Measurements from ENCODE around the gene HIGD1A. TPM values are rescaled to one million over a fixed set of nuclear protein-coding genes. Genes with fewer than 3 reads are reported as not detected.

Gene HIGD1A
- total and polyA plus RNA-seq, 9 of the 15 experiments (the other 6 are each of a cell fraction or from before 2014, with no cell fraction given), result 165 to 1,185 (median 333) TPM

DNA sequence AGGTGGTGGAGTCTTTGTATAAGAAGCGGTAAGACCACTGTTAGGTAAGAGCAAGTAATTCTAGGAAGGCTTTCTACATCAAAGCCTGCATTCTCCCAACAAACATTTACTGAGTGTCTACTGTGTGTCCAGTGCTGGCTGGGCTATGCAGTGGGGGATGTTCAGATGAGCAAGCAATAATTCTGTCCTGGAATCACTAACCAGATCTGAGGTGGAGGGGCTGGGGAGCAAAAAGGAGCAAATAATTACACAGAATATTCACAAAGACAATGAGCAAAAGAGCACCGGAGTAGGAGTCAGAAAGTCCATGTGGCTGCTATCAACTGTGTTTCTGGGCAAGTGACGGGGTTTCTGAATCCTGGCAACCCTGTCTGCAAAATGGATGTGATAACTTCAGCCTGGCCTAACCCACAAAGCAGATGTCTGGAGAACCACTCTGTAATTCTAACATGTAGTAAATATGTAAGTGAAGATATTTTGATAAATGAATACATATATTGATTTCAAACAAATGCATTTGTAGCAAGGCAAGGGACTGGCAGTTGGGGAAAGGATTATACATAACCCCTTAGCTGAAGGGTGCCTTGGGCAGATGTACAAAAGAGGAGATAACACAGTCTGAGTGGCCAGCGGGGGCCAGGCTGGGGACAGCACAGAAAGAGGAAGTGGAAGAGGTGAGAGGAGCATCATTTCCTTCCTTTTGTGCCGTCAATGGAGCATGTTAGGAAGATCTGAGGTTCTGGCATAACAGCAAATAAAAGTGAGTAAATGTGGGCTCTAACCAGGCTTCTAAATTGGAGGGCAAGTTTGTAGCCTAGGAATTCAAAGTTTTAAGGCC lies 42.6 kb upstream of the HIGD1A start (continued):
- 0 out of 2 replicates have a peak, but pooled peaks have one; percentile 9 for TF ChIP-seq OTX1 (CRISPR knock-in tag; IDR thresholded peaks at IDR 0.05)
- no peak for TF ChIP-seq ZNF217 (CRISPR knock-in tag; IDR thresholded peaks at IDR 0.05)
- TF ChIP-seq RBM17 (IDR thresholded peaks at IDR 0.05; ENCODE audit: borderline replicate concordance, low read depth, low read length), result no peak
- TF ChIP-seq, protein P1, sequence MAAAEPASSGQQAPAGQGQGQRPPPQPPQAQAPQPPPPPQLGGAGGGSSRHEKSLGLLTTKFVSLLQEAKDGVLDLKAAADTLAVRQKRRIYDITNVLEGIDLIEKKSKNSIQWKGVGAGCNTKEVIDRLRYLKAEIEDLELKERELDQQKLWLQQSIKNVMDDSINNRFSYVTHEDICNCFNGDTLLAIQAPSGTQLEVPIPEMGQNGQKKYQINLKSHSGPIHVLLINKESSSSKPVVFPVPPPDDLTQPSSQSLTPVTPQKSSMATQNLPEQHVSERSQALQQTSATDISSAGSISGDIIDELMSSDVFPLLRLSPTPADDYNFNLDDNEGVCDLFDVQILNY (CRISPR knock-in tag; IDR thresholded peaks at IDR 0.05), result no peak
- no peak for TF ChIP-seq LCOR (CRISPR knock-in tag; IDR thresholded peaks at IDR 0.05)
- 0 out of 2 replicates have a peak, but pooled peaks have one; percentile 48 for TF ChIP-seq ELF4 (CRISPR knock-in tag; IDR thresholded peaks at IDR 0.05)
- no peak for TF ChIP-seq GATAD2A (IDR thresholded peaks at IDR 0.05)
- no peak; the same call in 1 of the 2 replicates for TF ChIP-seq NFE2L1 (tag; IDR thresholded peaks at IDR 0.05; ENCODE audit: borderline replicate concordance, low read depth)
- TF ChIP-seq SP2 (IDR thresholded peaks at IDR 0.05; ENCODE audit: extremely low read depth, low read depth, low read length, poor library complexity, severe bottlenecking), result no peak
- peak; percentile 52 for TF ChIP-seq NFE2 (IDR thresholded peaks at IDR 0.05; ENCODE audit: low read depth)
- peak; percentile 11; the same call in 1 of the 2 replicates for TF ChIP-seq MAFF (IDR thresholded peaks at IDR 0.05; ENCODE audit: low read length)
- peak; percentile 24; the same call in 1 of the 2 replicates for TF ChIP-seq MAFG (tag; conservative IDR thresholded peaks at IDR 0.05)
- no peak for TF ChIP-seq POLR2B (IDR thresholded peaks at IDR 0.05; ENCODE audit: low read depth, partially characterized antibody)
- no peak for TF ChIP-seq ZNF212 (CRISPR knock-in tag; IDR thresholded peaks at IDR 0.05)
- TF ChIP-seq SMARCE1 (IDR thresholded peaks at IDR 0.05), result peak; percentile 32; the same call in 1 of the 2 replicates
- no peak for TF ChIP-seq SETDB1 (IDR thresholded peaks at IDR 0.05; ENCODE audit: low read length)
- TF ChIP-seq ZNF561 (CRISPR knock-in tag; conservative IDR thresholded peaks at IDR 0.05), result no peak
- TF ChIP-seq, protein P2, sequence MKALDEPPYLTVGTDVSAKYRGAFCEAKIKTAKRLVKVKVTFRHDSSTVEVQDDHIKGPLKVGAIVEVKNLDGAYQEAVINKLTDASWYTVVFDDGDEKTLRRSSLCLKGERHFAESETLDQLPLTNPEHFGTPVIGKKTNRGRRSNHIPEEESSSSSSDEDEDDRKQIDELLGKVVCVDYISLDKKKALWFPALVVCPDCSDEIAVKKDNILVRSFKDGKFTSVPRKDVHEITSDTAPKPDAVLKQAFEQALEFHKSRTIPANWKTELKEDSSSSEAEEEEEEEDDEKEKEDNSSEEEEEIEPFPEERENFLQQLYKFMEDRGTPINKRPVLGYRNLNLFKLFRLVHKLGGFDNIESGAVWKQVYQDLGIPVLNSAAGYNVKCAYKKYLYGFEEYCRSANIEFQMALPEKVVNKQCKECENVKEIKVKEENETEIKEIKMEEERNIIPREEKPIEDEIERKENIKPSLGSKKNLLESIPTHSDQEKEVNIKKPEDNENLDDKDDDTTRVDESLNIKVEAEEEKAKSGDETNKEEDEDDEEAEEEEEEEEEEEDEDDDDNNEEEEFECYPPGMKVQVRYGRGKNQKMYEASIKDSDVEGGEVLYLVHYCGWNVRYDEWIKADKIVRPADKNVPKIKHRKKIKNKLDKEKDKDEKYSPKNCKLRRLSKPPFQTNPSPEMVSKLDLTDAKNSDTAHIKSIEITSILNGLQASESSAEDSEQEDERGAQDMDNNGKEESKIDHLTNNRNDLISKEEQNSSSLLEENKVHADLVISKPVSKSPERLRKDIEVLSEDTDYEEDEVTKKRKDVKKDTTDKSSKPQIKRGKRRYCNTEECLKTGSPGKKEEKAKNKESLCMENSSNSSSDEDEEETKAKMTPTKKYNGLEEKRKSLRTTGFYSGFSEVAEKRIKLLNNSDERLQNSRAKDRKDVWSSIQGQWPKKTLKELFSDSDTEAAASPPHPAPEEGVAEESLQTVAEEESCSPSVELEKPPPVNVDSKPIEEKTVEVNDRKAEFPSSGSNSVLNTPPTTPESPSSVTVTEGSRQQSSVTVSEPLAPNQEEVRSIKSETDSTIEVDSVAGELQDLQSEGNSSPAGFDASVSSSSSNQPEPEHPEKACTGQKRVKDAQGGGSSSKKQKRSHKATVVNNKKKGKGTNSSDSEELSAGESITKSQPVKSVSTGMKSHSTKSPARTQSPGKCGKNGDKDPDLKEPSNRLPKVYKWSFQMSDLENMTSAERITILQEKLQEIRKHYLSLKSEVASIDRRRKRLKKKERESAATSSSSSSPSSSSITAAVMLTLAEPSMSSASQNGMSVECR (CRISPR knock-in tag; IDR thresholded peaks at IDR 0.05), result 0 out of 2 replicates have a peak, but pooled peaks have one; percentile 23
- TF ChIP-seq, protein P3, sequence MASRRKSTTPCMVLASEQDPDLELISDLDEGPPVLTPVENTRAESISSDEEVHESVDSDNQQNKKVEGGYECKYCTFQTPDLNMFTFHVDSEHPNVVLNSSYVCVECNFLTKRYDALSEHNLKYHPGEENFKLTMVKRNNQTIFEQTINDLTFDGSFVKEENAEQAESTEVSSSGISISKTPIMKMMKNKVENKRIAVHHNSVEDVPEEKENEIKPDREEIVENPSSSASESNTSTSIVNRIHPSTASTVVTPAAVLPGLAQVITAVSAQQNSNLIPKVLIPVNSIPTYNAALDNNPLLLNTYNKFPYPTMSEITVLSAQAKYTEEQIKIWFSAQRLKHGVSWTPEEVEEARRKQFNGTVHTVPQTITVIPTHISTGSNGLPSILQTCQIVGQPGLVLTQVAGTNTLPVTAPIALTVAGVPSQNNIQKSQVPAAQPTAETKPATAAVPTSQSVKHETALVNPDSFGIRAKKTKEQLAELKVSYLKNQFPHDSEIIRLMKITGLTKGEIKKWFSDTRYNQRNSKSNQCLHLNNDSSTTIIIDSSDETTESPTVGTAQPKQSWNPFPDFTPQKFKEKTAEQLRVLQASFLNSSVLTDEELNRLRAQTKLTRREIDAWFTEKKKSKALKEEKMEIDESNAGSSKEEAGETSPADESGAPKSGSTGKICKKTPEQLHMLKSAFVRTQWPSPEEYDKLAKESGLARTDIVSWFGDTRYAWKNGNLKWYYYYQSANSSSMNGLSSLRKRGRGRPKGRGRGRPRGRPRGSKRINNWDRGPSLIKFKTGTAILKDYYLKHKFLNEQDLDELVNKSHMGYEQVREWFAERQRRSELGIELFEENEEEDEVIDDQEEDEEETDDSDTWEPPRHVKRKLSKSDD (conservative IDR thresholded peaks at IDR 0.05; ENCODE audit: low read length), result no peak
- TF ChIP-seq NCOA2 (IDR thresholded peaks at IDR 0.05; ENCODE audit: partially characterized antibody in 2 of 2), result peak in 1 of 2 experiments; percentile 21
- no peak for TF ChIP-seq HDAC6 (IDR thresholded peaks at IDR 0.05; ENCODE audit: low read depth, low read length)
